IMR-90 (cell line): ENCODE data around the gene DENND10. TPM values are rescaled to one million over a fixed set of nuclear protein-coding genes. Genes with fewer than 3 reads are reported as not detected.
"Not testable (repeated sequence)": the region's sequence is repeated elsewhere in the genome, so short reads cannot be mapped to it uniquely, and the experiment has no call there.

Experiments used
- ATAC-seq: fragments of 200-7000 bp; cut with Tn5 transposase; 2 replicates; pipeline ENCODE4 v1.9.1; 2020; ENCODE audit warnings: low read depth, mild to moderate bottlenecking, moderate library complexity
- BruUV-seq: library from RNA; stranded (reverse); fragments of 400-500 nt; replicated peaks from 2 replicates; lab custom pipeline; 2021; lab: Mats Ljungman, UMichigan
- CTCF ChIA-PET: fragments of 300-600 bp; formaldehyde crosslinking; extraction: SDS; loops from one replicate; lab custom pipeline; 2021; ENCODE audit warnings: antibody characterized with exemption; lab: Yijun Ruan, JAX
- POLR2A ChIA-PET: fragments of 300-600 bp; sonication (Branson Sonifier 250); formaldehyde crosslinking; loops from one replicate; lab custom pipeline; 2022; ENCODE audit warnings: antibody characterized with exemption; ENCODE audit not compliant: unreplicated experiment; lab: Charles Lee
- DNase-seq: peaks from one replicate; pipeline ENCODE4 v3.0.0; 2013
- H2AFZ ChIP-seq: replicated peaks from 2 replicates; pipeline ENCODE3; 2013; ENCODE audit warnings: low read length, mild to moderate bottlenecking; ENCODE audit not compliant: poor library complexity
- H2AK5ac ChIP-seq: 2 replicates; pipeline ENCODE4 v1.6.1; 2013; ENCODE audit warnings: low read depth, low read length, inconsistent platforms
- H2AK9ac ChIP-seq: replicated peaks from 2 replicates; pipeline ENCODE3; 2013; ENCODE audit warnings: mild to moderate bottlenecking, low read depth, low read length, moderate library complexity; ENCODE audit not compliant: poor library complexity
- H2BK120ac ChIP-seq: 2 replicates; pipeline ENCODE4 v1.6.1; 2013; ENCODE audit warnings: low read depth, low read length, inconsistent platforms
- H2BK15ac ChIP-seq: 3 replicates; pipeline ENCODE4 v1.6.1; 2013; ENCODE audit warnings: low read depth, low read length, inconsistent platforms
- H2BK20ac ChIP-seq: 2 replicates; pipeline ENCODE4 v1.6.1; 2013; ENCODE audit warnings: low read depth, mild to moderate bottlenecking, inconsistent platforms, low read length, moderate library complexity
- H2BK5ac ChIP-seq: 2 replicates; pipeline ENCODE4 v1.6.1; 2013; ENCODE audit warnings: mild to moderate bottlenecking, low read depth, low read length, inconsistent platforms; ENCODE audit not compliant: poor library complexity, severe bottlenecking
- H3K14ac ChIP-seq: replicated peaks from 2 replicates; pipeline ENCODE4 v1.6.1; 2013; ENCODE audit warnings: low read depth, low read length, inconsistent platforms
- H3K18ac ChIP-seq: 2 replicates; pipeline ENCODE4 v1.6.1; 2013; ENCODE audit warnings: low read depth, low read length, control low read depth
- H3K23ac ChIP-seq: 2 replicates; pipeline ENCODE4 v1.6.1; 2013; ENCODE audit warnings: low read depth, low read length, inconsistent platforms
- H3K27ac ChIP-seq: 2 replicates; pipeline ENCODE4 v1.5.1; 2013; ENCODE audit warnings: mild to moderate bottlenecking, control low read depth, low read length; ENCODE audit not compliant: insufficient read depth
- H3K27me3 ChIP-seq: 2 replicates; pipeline ENCODE4 v1.6.1; 2013; ENCODE audit warnings: low read length; ENCODE audit not compliant: control insufficient read depth, insufficient read depth
- H3K36me3 ChIP-seq: 2 replicates; pipeline ENCODE4 v1.6.1; 2013; ENCODE audit warnings: low read length, mixed read lengths; ENCODE audit not compliant: control insufficient read depth, insufficient read depth
- H3K4ac ChIP-seq: 2 replicates; pipeline ENCODE4 v1.6.1; 2013; ENCODE audit warnings: low read depth, low read length, inconsistent platforms
- H3K4me1 ChIP-seq: 2 replicates; pipeline ENCODE4 v1.6.1; 2013; ENCODE audit warnings: low read length, mixed read lengths; ENCODE audit not compliant: control insufficient read depth, insufficient read depth
- H3K4me2 ChIP-seq: 2 replicates; pipeline ENCODE4 v1.6.1; 2013; ENCODE audit warnings: low read depth, mild to moderate bottlenecking, control low read depth, low read length, moderate library complexity
- H3K4me3 ChIP-seq: 2 replicates; pipeline ENCODE4 v1.5.1; 2013; ENCODE audit warnings: low read depth, mild to moderate bottlenecking, control low read depth, low read length, moderate library complexity; ENCODE audit not compliant: insufficient read depth
- H3K56ac ChIP-seq: 2 replicates; pipeline ENCODE4 v1.6.1; 2013; ENCODE audit warnings: low read length, inconsistent platforms; ENCODE audit not compliant: insufficient read depth; ENCODE audit errors: extremely low read depth
- H3K79me1 ChIP-seq, 2 experiments: 2 replicates each; pipeline ENCODE4 v1.6.1; 2013; ENCODE audit warnings: low read length in 2 of 2, inconsistent platforms in 1 of 2, low read depth in 1 of 2
- H3K9ac ChIP-seq: 2 replicates; pipeline ENCODE4 v1.6.1; 2013; ENCODE audit warnings: low read depth, low read length, control low read depth
- H3K9me1 ChIP-seq: 2 replicates; pipeline ENCODE4 v1.6.1; 2013; ENCODE audit warnings: low read length, inconsistent platforms; ENCODE audit not compliant: insufficient read depth
- H3K9me3 ChIP-seq: 2 replicates; pipeline ENCODE4 v1.6.1; 2013; ENCODE audit warnings: low read length; ENCODE audit not compliant: control insufficient read depth, insufficient read depth
- H4K20me1 ChIP-seq: 2 replicates; pipeline ENCODE4 v1.6.1; 2013; ENCODE audit warnings: low read length, inconsistent platforms; ENCODE audit not compliant: insufficient read depth
- H4K5ac ChIP-seq: 2 replicates; pipeline ENCODE4 v1.6.1; 2013; ENCODE audit warnings: mild to moderate bottlenecking, low read depth, low read length, control low read depth
- H4K8ac ChIP-seq, 2 experiments: 2 replicates each; pipeline ENCODE4 v1.6.1; 2013; ENCODE audit warnings: low read depth in 2 of 2, low read length in 2 of 2, control low read depth in 1 of 2, inconsistent platforms in 1 of 2
- H4K91ac ChIP-seq: 2 replicates; pipeline ENCODE4 v1.6.1; 2013; ENCODE audit warnings: low read depth, low read length, inconsistent platforms; ENCODE audit not compliant: insufficient read depth
- WGBS, 2 experiments: methylation state at CpG; one replicate each; pipeline versions ENCODE4 v1.1.5 to v1.1.7; 2013; ENCODE audit warnings: missing lambda C conversion rate in 2 of 2; ENCODE audit not compliant: insufficient read length in 1 of 2; ENCODE audit errors: extremely low coverage in 2 of 2; 5-methylcytosine and 5-hydroxymethylcytosine counted together
- dilution Hi-C: fragments of 300-500 bp; cut with HindIII; formaldehyde crosslinking; loops from one replicate; pipeline ENCODE4 v1.14.3; 2018; ENCODE audit warnings: low sequenced_read_pairs; ENCODE audit not compliant: unreplicated experiment
- in situ Hi-C: fragments of 300-500 bp; cut with MboI; formaldehyde crosslinking; loops from 3 replicates; pipeline ENCODE4 v1.14.3; 2019; ENCODE audit warnings: low sequenced_read_pairs, inconsistent platforms, mixed read lengths
- intact Hi-C: fragments of 100-400 bp; cut with micrococcal nuclease; formaldehyde crosslinking; loops from 2 replicates; pipeline ENCODE4 v1.10.0; 2022
- polyA plus RNA-seq, 3 experiments: library from polyadenylated mRNA; depleted of rRNA; stranded (reverse); fragments of >200 nt; gene quantifications; 2 replicates each; pipeline ENCODE4 v1.2.3, GENCODE V29; 2012; ENCODE audit warnings: low replicate concordance in 1 of 3
- total RNA-seq: library from RNA; depleted of rRNA; stranded (reverse); fragments of >200 nt; gene quantifications from 2 replicates; pipeline ENCODE4 v1.2.3, GENCODE V29; 2012

DENND10 gene
- total and polyA plus RNA-seq, 2 of the 4 experiments (the other 2 are of a cell fraction), result 50.9 to 81.4 TPM

GRCh38 chr10:119096641-119097415 is 7.1 kb upstream of the DENND10 start:
- H3K9ac ChIP-seq, dilution Hi-C loops, H4K20me1 ChIP-seq, H2AK5ac ChIP-seq, H2BK5ac ChIP-seq, H3K4ac ChIP-seq, H3K4me3 ChIP-seq, H2AK9ac ChIP-seq, ATAC-seq, H3K4me2 ChIP-seq, H2BK20ac ChIP-seq, H2BK120ac ChIP-seq, H3K79me1 ChIP-seq, H3K27ac ChIP-seq, H2BK15ac ChIP-seq, H3K18ac ChIP-seq, H4K91ac ChIP-seq, intact Hi-C loops, H3K23ac ChIP-seq, H4K5ac ChIP-seq, H2AFZ ChIP-seq, POLR2A ChIA-PET, H3K9me1 ChIP-seq, in situ Hi-C loops, H3K9me3 ChIP-seq, BruUV-seq, H3K36me3 ChIP-seq, H3K4me1 ChIP-seq, H3K56ac ChIP-seq, H3K14ac ChIP-seq, H3K27me3 ChIP-seq, H4K8ac ChIP-seq, DNase-seq, CTCF ChIA-PET: not testable (repeated sequence)
- 100% methylated on average over 1 of the region's 12 CpGs; no CpG with 5 or more reads in 1 of the 2 experiments for WGBS, 2 experiments
